Neural crest cell (in vitro differentiated cells): Measurements from ENCODE around the gene APBB2. TPM values are rescaled to one million over a fixed set of nuclear protein-coding genes. Genes with fewer than 3 reads are reported as not detected.

Experiments used
- DNase-seq: peaks from one replicate; pipeline ENCODE4 v3.0.0; 2021; ENCODE audit warnings: low read depth, mixed read lengths, low spot score
- H3K27ac Mint-ChIP-seq: one replicate; pipeline ENCODE4 v1.8.0; 2021; ENCODE audit warnings: mild to moderate bottlenecking, mixed read lengths; ENCODE audit not compliant: unreplicated experiment
- H3K27me3 Mint-ChIP-seq: 2 replicates; pipeline ENCODE4 v1.8.0; 2021; ENCODE audit warnings: low read depth, mild to moderate bottlenecking, mixed read lengths
- H3K36me3 Mint-ChIP-seq: 2 replicates; pipeline ENCODE4 v1.8.0; 2021; ENCODE audit warnings: low read depth, mild to moderate bottlenecking, mixed read lengths
- H3K4me1 Mint-ChIP-seq: 2 replicates; pipeline ENCODE4 v1.8.0; 2021; ENCODE audit warnings: mixed read lengths
- H3K4me3 Mint-ChIP-seq: one replicate; pipeline ENCODE4 v1.8.0; 2021; ENCODE audit warnings: mild to moderate bottlenecking, mixed read lengths
- H3K9me3 Mint-ChIP-seq: 2 replicates; pipeline ENCODE4 v1.8.0; 2021; ENCODE audit warnings: mixed read lengths
- CTCF ChIP-seq: fragments of 200-600 bp; sonication (generic); conservative IDR thresholded peaks from 2 replicates; pipeline ENCODE4 v1.5.0; 2021; ENCODE audit warnings: antibody characterized with exemption, mild to moderate bottlenecking
- total RNA-seq: library from RNA; stranded (reverse); gene quantifications from 2 replicates; pipeline ENCODE4 v1.2.1, GENCODE V29; 2021

APBB2 gene
- total RNA-seq, 1 donor from 2014 or later = 68.5 TPM

GRCh38 chr4:41172786-41173185 is 41.6 kb downstream of the APBB2 start:
- DNase-seq = no peak
- peaks cover 5% of the 10 kb centered on the region for H3K4me1 Mint-ChIP-seq
- peaks cover under 1% of the 10 kb centered on the region for H3K36me3 Mint-ChIP-seq
- no peak overlapping the region for H3K4me3 Mint-ChIP-seq
- no peak for TF ChIP-seq CTCF
- no peaks in the 10 kb centered on the region for H3K9me3 Mint-ChIP-seq
- H3K27me3 Mint-ChIP-seq = no peaks in the 10 kb centered on the region
- H3K27ac Mint-ChIP-seq = no peak overlapping the region

DNA sequence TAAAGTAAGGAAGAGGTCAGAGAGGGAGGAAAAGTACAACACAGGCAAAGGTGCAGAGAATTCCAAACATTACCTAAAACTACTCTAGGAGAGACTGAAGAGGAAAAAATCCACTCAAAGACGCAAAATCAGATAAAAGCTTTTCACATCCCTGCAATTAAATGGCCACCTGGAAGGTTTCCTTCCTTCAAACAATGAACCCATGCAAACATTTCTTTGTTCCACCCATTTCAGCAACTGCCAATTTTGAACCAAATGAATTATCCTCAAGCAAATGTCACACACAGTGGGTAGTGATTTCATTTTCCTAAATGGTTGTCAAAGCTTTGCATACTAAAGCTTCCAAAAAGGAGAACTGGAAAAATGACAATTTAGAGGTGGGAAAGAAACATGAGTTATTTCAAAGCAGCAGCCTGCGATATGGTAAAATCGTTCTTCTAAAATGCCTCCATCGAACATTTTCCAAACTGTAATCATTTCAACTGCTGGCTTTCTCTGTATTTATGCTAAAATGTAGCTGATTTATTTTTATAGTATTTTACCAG is 45.0 kb downstream of the APBB2 start:
- Mint-ChIP-seq H3K4me1 (no peaks in the 10 kb centered on the region), H3K4me3 (no peak overlapping the region), H3K36me3 (peaks cover 12% of the 10 kb centered on the region), H3K27me3 (no peaks in the 10 kb centered on the region), H3K27ac (no peak overlapping the region), H3K9me3 (peaks cover 3% of the 10 kb centered on the region)
- TF ChIP-seq CTCF = no peak
- DNase-seq = no peak

DNA sequence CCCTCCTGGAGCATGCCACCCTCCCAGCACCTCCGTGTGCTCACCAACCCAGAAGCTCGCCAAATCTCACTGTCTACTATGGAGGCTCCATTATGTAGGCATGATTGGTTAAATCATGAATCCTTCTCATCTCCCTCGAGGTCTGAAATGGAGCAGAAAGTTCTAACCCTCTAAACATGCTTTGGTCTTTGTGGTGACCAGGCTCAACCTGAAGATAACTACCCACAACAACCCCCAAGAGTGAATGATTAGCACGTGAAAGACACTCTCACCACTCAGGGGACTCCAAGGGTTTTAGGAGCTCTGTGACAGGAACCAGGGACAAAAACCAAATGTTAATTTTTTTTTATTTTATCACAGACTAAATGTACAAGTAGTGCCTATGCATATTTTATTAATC is 47.2 kb downstream of the APBB2 start:
- Mint-ChIP-seq H3K4me1 (peaks cover 3% of the 10 kb centered on the region), H3K27me3 (no peaks in the 10 kb centered on the region), H3K4me3 (no peak overlapping the region), H3K27ac (no peak overlapping the region), H3K36me3 (peaks cover 12% of the 10 kb centered on the region), H3K9me3 (peaks cover 3% of the 10 kb centered on the region)
- DNase-seq = no peak
- TF ChIP-seq CTCF = no peak

GRCh38 chr4:41164405-41164804 is 49.9 kb downstream of the APBB2 start:
- Mint-ChIP-seq H3K4me3 (no peak overlapping the region), H3K27ac (no peak overlapping the region), H3K9me3 (peaks cover 3% of the 10 kb centered on the region), H3K4me1 (peaks cover 5% of the 10 kb centered on the region), H3K27me3 (no peaks in the 10 kb centered on the region), H3K36me3 (peaks cover 12% of the 10 kb centered on the region)
- TF ChIP-seq CTCF = no peak
- DNase-seq = no peak

GRCh38 chr4:41161355-41161754 is 53.0 kb downstream of the APBB2 start:
- Mint-ChIP-seq H3K36me3 (peaks cover 5% of the 10 kb centered on the region), H3K9me3 (no peaks in the 10 kb centered on the region), H3K4me1 (peaks cover 5% of the 10 kb centered on the region), H3K27ac (no peak overlapping the region), H3K27me3 (no peaks in the 10 kb centered on the region), H3K4me3 (no peak overlapping the region)
- TF ChIP-seq CTCF = no peak
- no peak for DNase-seq
